Right lobe of liver (tissue), 6 donors: Measurements from ENCODE around the gene NAXE. TPM values are rescaled to one million over a fixed set of nuclear protein-coding genes. Genes with fewer than 3 reads are reported as not detected.
"Not testable (repeated sequence)": the region's sequence is repeated elsewhere in the genome, so short reads cannot be mapped to it uniquely, and the experiment has no call there.

Experiments used
- ATAC-seq, 4 donors: fragments of 200-7000 bp; cut with Tn5 transposase; one replicate each; pipeline ENCODE4 v1.9.1; 2020; ENCODE audit warnings: mild to moderate bottlenecking in 4 of 4, moderate library complexity in 4 of 4
- DNase-seq, 3 donors: peaks; one replicate each; pipeline ENCODE4 v3.0.0-alpha.2; 2020
- H3K27ac ChIP-seq, 3 donors: fragments of 200-600 bp; one replicate each; pipeline ENCODE4 v1.8.0; 2022
- H3K27me3 ChIP-seq, 2 donors: fragments of 200-600 bp; one replicate each; pipeline ENCODE4 v1.8.0; 2022
- H3K36me3 ChIP-seq, 4 donors: fragments of 200-600 bp; sonication (generic) in 1 of 4; one replicate each; pipeline versions ENCODE4 v1.5.1 to v1.8.0; 2017 to 2022; ENCODE audit warnings: control low read depth in 1 of 4
- H3K4me1 ChIP-seq, 4 donors: fragments of 200-600 bp; sonication (generic) in 1 of 4; one replicate each; pipeline versions ENCODE4 v1.5.1 to v1.8.0; 2017 to 2022; ENCODE audit warnings: control low read depth in 1 of 4
- H3K4me3 ChIP-seq, 3 donors: fragments of 200-600 bp; one replicate each; pipeline ENCODE4 v1.8.0; 2022
- H3K9me3 ChIP-seq, 4 donors: fragments of 200-600 bp; sonication (generic) in 1 of 4; one replicate each; pipeline versions ENCODE4 v1.5.1 to v1.8.0; 2017 to 2022; ENCODE audit warnings: control low read depth in 1 of 4
- CTCF ChIP-seq, 4 donors: fragments of 200-600 bp in 3 of 4; fragments of 450-650 bp in 1 of 4; IDR thresholded peaks; one replicate each; pipeline versions ENCODE4 v1.5.1 to v1.8.0; 2016 to 2022; ENCODE audit warnings: antibody characterized with exemption in 4 of 4, mild to moderate bottlenecking in 2 of 4
- POLR2A ChIP-seq: fragments of 450-650 bp; IDR thresholded peaks from one replicate; pipeline ENCODE4 v1.6.1; 2017; ENCODE audit warnings: antibody characterized with exemption, mild to moderate bottlenecking
- WGBS: methylation state at CpG from one replicate; pipeline ENCODE4 v1.1.6; 2018; ENCODE audit warnings: low coverage, low lambda C conversion rate; ENCODE audit not compliant: insufficient coverage; ENCODE audit errors: missing lambda C conversion rate; 5-methylcytosine and 5-hydroxymethylcytosine counted together
- intact Hi-C, 2 donors: fragments of 100-400 bp; cut with DNase I; formaldehyde crosslinking; loops; one replicate each; pipeline versions ENCODE4 v1.11.2 to v1.14.1; 2022
- total RNA-seq, 6 experiments: library from RNA; depleted of rRNA in 2 of 6; stranded (reverse); fragments of >200 nt in 2 of 6; fragmentation: NEBNext Ultra II Directional in 3 of 6; extraction: Animal tissue kit (Norgen Biotek cat#: 25700) in 3 of 6; gene quantifications; one replicate each; pipeline versions ENCODE4 v1.1.0 to v1.2.4, GENCODE V29; 2016 to 2023
- donor health status: DM: no; HTN: yes; CAD: no.
- donor health status: DM: no; HTN: no; CAD: no.
- donor health status: DM: no; HTN: no; CAD: no.
- donor health status: DM: no; HTN: yes; CAD: no.
- donor health status: DM: no; HTN: yes; CAD: no.

The NAXE gene
- total RNA-seq, 6 experiments from 2014 or later = 37.7 to 72.3 (median 49.4) TPM

DNA sequence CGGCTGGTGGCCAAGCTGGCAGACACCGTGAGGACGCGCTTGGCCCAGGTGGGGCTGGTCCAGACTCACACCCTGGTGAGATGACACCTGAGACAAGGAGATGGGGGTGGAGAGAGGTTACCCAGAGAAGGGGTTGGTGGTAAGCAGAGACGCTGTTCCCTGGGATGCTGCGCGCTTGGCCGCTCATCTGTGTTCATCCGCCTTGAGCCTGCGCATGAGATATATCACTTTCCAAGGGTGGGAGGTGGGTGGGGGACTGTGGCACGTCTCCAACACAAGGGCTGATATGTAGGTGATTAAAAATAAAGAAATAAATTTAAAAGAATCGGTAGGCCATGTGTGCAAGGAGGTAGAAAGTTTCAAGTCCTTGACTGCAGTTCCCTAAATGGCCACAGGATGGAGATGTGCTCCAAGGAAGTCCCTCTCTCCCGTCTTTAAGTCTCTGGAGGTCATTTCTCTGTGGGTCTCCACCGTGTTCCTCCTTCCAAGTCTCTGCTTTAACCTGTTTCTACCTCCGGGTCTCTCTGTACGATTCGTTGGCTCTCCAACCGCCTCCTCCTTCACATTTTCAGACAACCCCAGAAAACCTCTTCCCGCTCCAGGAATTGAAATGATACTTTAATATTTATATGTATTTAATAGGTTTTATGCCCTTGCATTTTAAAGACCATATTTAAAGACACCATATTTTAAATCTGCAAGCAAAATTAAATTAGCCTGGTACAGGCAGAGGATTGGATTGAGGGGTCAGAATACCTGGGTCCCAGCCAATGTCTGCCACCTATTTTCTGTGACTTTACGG is 7.6 kb upstream of the NAXE start:
- ATAC-seq = peak; percentile 62 to 83 (median 82)
- no peak overlapping the region for H3K4me3 ChIP-seq
- no peaks in the 10 kb centered on the region for H3K4me1 ChIP-seq
- no peaks in the 10 kb centered on the region for H3K36me3 ChIP-seq
- peak in 1 of 3 donors; percentile 34 for DNase-seq
- intact Hi-C loops = no loop called here
- H3K27ac ChIP-seq = no peak overlapping the region
- no peaks in the 10 kb centered on the region for H3K9me3 ChIP-seq
- WGBS = 46% methylated on average over 15 of the region's 20 CpGs
- H3K27me3 ChIP-seq = no peaks in the 10 kb centered on the region
- TF ChIP-seq CTCF (IDR thresholded peaks at IDR 0.05) (peak; percentile 81 to 94 (median 92)), POLR2A (no peak)

- H3K4me3 ChIP-seq = no peak overlapping the region
- H3K27me3 ChIP-seq = no peaks in the 10 kb centered on the region
- no peak for ATAC-seq
- intact Hi-C loops = no loop called here
- H3K9me3 ChIP-seq = no peaks in the 10 kb centered on the region
- no peaks in the 10 kb centered on the region for H3K4me1 ChIP-seq
- H3K36me3 ChIP-seq = no peaks in the 10 kb centered on the region
- no peak overlapping the region for H3K27ac ChIP-seq
- 20% methylated on average over 6 of the region's 11 CpGs for WGBS
- no peak for TF ChIP-seq POLR2A
- no peak for TF ChIP-seq CTCF (IDR thresholded peaks at IDR 0.05)
- no peak for DNase-seq
Measured at GRCh38 chr1:156584813-156585212, 6.8 kb upstream of the NAXE start.

GRCh38 chr1:156586323-156586722 is 5.3 kb upstream of the NAXE start:
- WGBS = 80% methylated on average over 1 of the region's 4 CpGs
- no peaks in the 10 kb centered on the region for H3K36me3 ChIP-seq
- H3K4me1 ChIP-seq = peaks cover 0 to 5% (median 0%) of the 10 kb centered on the region in 4 donors
- ATAC-seq (no peak), DNase-seq (no peak)
- H3K27me3 ChIP-seq = no peaks in the 10 kb centered on the region
- no peak overlapping the region for H3K27ac ChIP-seq
- no peaks in the 10 kb centered on the region for H3K9me3 ChIP-seq
- intact Hi-C loops = no loop called here
- no peak for TF ChIP-seq CTCF (IDR thresholded peaks at IDR 0.05)
- TF ChIP-seq POLR2A = no peak
- H3K4me3 ChIP-seq = no peak overlapping the region

DNA sequence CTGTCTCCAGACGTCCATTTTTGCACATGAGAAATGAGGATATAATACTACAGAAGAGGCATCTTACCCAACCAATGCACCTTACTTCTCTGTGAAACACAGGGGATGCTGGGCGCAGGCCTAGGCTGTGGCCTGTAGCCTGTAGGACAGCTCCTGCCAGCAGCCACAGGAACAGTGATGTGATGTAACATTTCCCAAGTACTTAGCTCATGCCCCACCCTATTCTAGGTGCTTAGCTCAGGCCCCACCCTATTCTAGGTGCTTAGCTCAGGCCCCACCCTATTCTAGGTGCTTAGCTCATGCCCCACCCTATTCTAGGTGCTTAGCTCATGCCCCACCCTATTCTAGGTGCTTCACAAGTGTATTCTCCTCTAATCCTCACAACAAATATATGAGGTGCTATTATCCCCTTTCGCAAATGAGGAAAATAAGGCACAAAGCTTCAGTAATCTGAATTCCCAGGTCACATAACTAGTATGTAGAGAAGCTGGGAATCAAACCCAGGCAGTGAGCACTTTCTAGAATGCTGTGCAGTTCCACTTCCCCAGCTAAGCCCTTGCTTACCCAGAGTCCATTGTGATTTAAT is 4.6 kb upstream of the NAXE start:
- whole genome bisulfite sequencing = 79% methylated on average over 2 of the region's 3 CpGs
- H3K4me1 ChIP-seq = peaks cover 0 to 5% (median 0%) of the 10 kb centered on the region in 4 donors
- ATAC-seq (no peak), DNase-seq (no peak)
- no peaks in the 10 kb centered on the region for H3K9me3 ChIP-seq
- H3K27ac ChIP-seq = no peak overlapping the region
- H3K4me3 ChIP-seq = no peak overlapping the region
- H3K36me3 ChIP-seq = no peaks in the 10 kb centered on the region
- no peaks in the 10 kb centered on the region for H3K27me3 ChIP-seq
- no peak for TF ChIP-seq CTCF (IDR thresholded peaks at IDR 0.05)
- no peak for TF ChIP-seq POLR2A
- intact Hi-C loops = no loop called here

DNA sequence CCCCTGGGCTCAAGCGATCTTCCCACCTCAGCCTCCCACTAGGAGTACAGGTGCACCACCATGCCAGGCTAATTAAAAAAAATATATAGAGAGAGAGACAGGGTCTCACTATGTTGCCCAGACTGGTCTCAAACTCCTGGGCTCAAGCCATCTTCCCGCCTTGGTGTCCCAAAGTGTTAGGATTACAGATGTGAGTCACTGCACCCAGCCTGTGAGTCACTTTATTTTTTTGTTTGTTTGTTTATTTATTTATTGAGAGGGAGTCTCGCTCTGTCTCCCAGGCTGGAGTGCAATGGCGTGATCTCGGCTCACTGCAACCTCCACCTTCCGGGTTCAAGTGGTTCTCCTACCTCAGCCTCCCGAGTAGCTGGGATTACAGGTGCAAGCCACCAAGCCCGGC is 3.6 kb upstream of the NAXE start:
- H3K4me1 ChIP-seq, H3K9me3 ChIP-seq, ATAC-seq, H3K36me3 ChIP-seq, H3K4me3 ChIP-seq, intact Hi-C loops, H3K27ac ChIP-seq, H3K27me3 ChIP-seq, DNase-seq: not testable (repeated sequence)
- WGBS = 81% methylated on average over 7 of the region's 8 CpGs
